GM18870 (cell line): ENCODE data around the gene WIPI1.
"Not testable (repeated sequence)": the region's sequence is repeated elsewhere in the genome, so short reads cannot be mapped to it uniquely, and the experiment has no call there.

Experiments used
- ATAC-seq: cut with Tn5 transposase; IDR thresholded peaks from one replicate; pipeline ENCODE4 v1.9.1; 2021; ENCODE audit warnings: moderate library complexity; ENCODE audit not compliant: unreplicated experiment

Gene WIPI1

GRCh38 chr17:68457168-68457538 is at the start of gene WIPI1:
TSS of gene WIPI1 (minus strand) at chr17:68457496. CDS start at chr17:68457421, 75 bp downstream.
- peak; percentile 13 for ATAC-seq

GRCh38 chr17:68505951-68506350 is 48.7 kb upstream of the WIPI1 start:
- ATAC-seq = no peak

GRCh38 chr17:68501074-68501473 is 43.8 kb upstream of the WIPI1 start:
- no peak for ATAC-seq

- no peak for ATAC-seq
Measured at GRCh38 chr17:68499587-68499986, 42.3 kb upstream of the WIPI1 start.

GRCh38 chr17:68498479-68499326 is 41.4 kb upstream of the WIPI1 start:
- peak; percentile 13 for ATAC-seq

- ATAC-seq = peak; percentile 87
Measured at GRCh38 chr17:68497885-68498319, 40.6 kb upstream of the WIPI1 start.

GRCh38 chr17:68495081-68495480 is 37.8 kb upstream of the WIPI1 start:
- ATAC-seq = no peak

GRCh38 chr17:68492394-68493054 is 35.2 kb upstream of the WIPI1 start:
- ATAC-seq = not testable (repeated sequence)

GRCh38 chr17:68491381-68492231 is 34.3 kb upstream of the WIPI1 start:
- no peak for ATAC-seq

- no peak for ATAC-seq
Measured at GRCh38 chr17:68489919-68490318, 32.6 kb upstream of the WIPI1 start.

- no peak for ATAC-seq
Measured at GRCh38 chr17:68484458-68484857, 27.2 kb upstream of the WIPI1 start.

GRCh38 chr17:68482576-68483041 is 25.3 kb upstream of the WIPI1 start:
- ATAC-seq = no peak

GRCh38 chr17:68480885-68481284 is 23.6 kb upstream of the WIPI1 start:
- ATAC-seq = no peak

GRCh38 chr17:68470961-68471360 is 13.7 kb upstream of the WIPI1 start:
- ATAC-seq = no peak

GRCh38 chr17:68468788-68469187 is 11.5 kb upstream of the WIPI1 start:
- ATAC-seq = no peak

- no peak for ATAC-seq
Measured at GRCh38 chr17:68468334-68468733, 11.0 kb upstream of the WIPI1 start.

GRCh38 chr17:68463211-68464019 is 6.1 kb upstream of the WIPI1 start:
- ATAC-seq = no peak

GRCh38 chr17:68462381-68463210 is 5.3 kb upstream of the WIPI1 start:
- ATAC-seq = peak; percentile 35

- no peak for ATAC-seq
Measured at GRCh38 chr17:68461589-68461988, 4.3 kb upstream of the WIPI1 start.
